Endodermal cell (in vitro differentiated cells): ENCODE measurements around the gene RCAN1. TPM values are rescaled to one million over a fixed set of nuclear protein-coding genes. Genes with fewer than 3 reads are reported as not detected.

Experiments used
- DNase-seq: peaks from one replicate; pipeline ENCODE4 v3.0.0-alpha.2; 2017
- H3K27ac ChIP-seq: 2 replicates; pipeline ENCODE4 v1.5.1; 2013; ENCODE audit warnings: mild to moderate bottlenecking, low read depth, low read length, moderate library complexity
- H3K27me3 ChIP-seq: 2 replicates; pipeline ENCODE4 v1.6.1; 2013; ENCODE audit warnings: mild to moderate bottlenecking, low read length, moderate library complexity; ENCODE audit not compliant: insufficient read depth, control insufficient read depth, poor library complexity, severe bottlenecking
- H3K36me3 ChIP-seq: 2 replicates; pipeline ENCODE4 v1.7.0; 2013; ENCODE audit warnings: mild to moderate bottlenecking, low read length, moderate library complexity; ENCODE audit not compliant: control insufficient read depth, insufficient read depth
- H3K4me1 ChIP-seq: one replicate; pipeline ENCODE4 v1.7.0; 2013; ENCODE audit warnings: low read length; ENCODE audit not compliant: control insufficient read depth, insufficient read depth
- H3K4me3 ChIP-seq: 2 replicates; pipeline ENCODE4 v1.5.1; 2013; ENCODE audit warnings: mild to moderate bottlenecking, low read length, moderate library complexity
- H3K9ac ChIP-seq: 2 replicates; pipeline ENCODE4 v1.6.1; 2013; ENCODE audit warnings: mild to moderate bottlenecking, low read length, moderate library complexity; ENCODE audit not compliant: poor library complexity, severe bottlenecking; ENCODE audit errors: extremely low read depth
- H3K9me3 ChIP-seq: 2 replicates; pipeline ENCODE4 v1.6.1; 2013; ENCODE audit warnings: mild to moderate bottlenecking, low read length, moderate library complexity; ENCODE audit not compliant: control insufficient read depth
- H3K27ac Mint-ChIP-seq: 2 replicates; pipeline ENCODE4 v1.8.0; 2020; ENCODE audit warnings: mixed read lengths
- H3K27me3 Mint-ChIP-seq: 2 replicates; pipeline ENCODE4 v1.8.0; 2021; ENCODE audit warnings: mild to moderate bottlenecking, mixed read lengths; ENCODE audit not compliant: insufficient read depth
- H3K36me3 Mint-ChIP-seq: 2 replicates; pipeline ENCODE4 v1.8.0; 2020; ENCODE audit warnings: low read depth, mixed read lengths
- H3K4me1 Mint-ChIP-seq: 2 replicates; pipeline ENCODE4 v1.8.0; 2020; ENCODE audit warnings: mixed read lengths
- H3K4me3 Mint-ChIP-seq: 2 replicates; pipeline ENCODE4 v1.8.0; 2020; ENCODE audit warnings: mild to moderate bottlenecking, moderate library complexity, mixed read lengths
- H3K9me3 Mint-ChIP-seq: 2 replicates; pipeline ENCODE4 v1.8.0; 2020; ENCODE audit warnings: mild to moderate bottlenecking, mixed read lengths
- CTCF ChIP-seq: fragments of 200-600 bp; sonication (generic); conservative IDR thresholded peaks from 2 replicates; pipeline ENCODE4 v1.5.0; 2021; ENCODE audit warnings: antibody characterized with exemption, mild to moderate bottlenecking
- WGBS, 2 experiments: methylation state at CpG; one replicate each; pipeline versions ENCODE4 v1.1.5 to v1.1.7; 2013; ENCODE audit warnings: missing lambda C conversion rate in 2 of 2, mixed read lengths in 1 of 2; ENCODE audit not compliant: insufficient coverage in 1 of 2, insufficient read length in 1 of 2; 5-methylcytosine and 5-hydroxymethylcytosine counted together
- total RNA-seq, 2 donors: library from RNA; stranded (reverse); fragmentation: NEBNext Ultra II Directional in 1 of 2; extraction: Animal tissue kit (Norgen Biotek cat#: 25700) in 1 of 2; gene quantifications; 2 replicates in 1 of 2; 3 replicates in 1 of 2; pipeline ENCODE4 v1.2.1, GENCODE V29; 2021

Gene RCAN1
- total RNA-seq, 2 donors from 2014 or later: 6.1 to 6.7 TPM

GRCh38 chr21:34651642-34652041 is 36.7 kb upstream of the RCAN1 start:
- H3K27ac Mint-ChIP-seq: no peak overlapping the region
- no peak overlapping the region for H3K4me3 ChIP-seq
- H3K9me3 Mint-ChIP-seq: peaks cover 19% of the 10 kb centered on the region
- no peak overlapping the region for H3K4me3 Mint-ChIP-seq
- no peaks in the 10 kb centered on the region for H3K36me3 ChIP-seq
- TF ChIP-seq CTCF: no peak
- peaks cover 9% of the 10 kb centered on the region for H3K4me1 Mint-ChIP-seq
- H3K27me3 ChIP-seq: peaks cover 10% of the 10 kb centered on the region
- H3K27me3 Mint-ChIP-seq: peaks cover 28% of the 10 kb centered on the region
- DNase-seq: no peak
- peaks cover 6% of the 10 kb centered on the region for H3K9me3 ChIP-seq
- H3K36me3 Mint-ChIP-seq: no peaks in the 10 kb centered on the region
- H3K27ac ChIP-seq: no peak overlapping the region
- no peaks in the 10 kb centered on the region for H3K4me1 ChIP-seq
- no peak overlapping the region for H3K9ac ChIP-seq
- WGBS, 2 experiments: 75 to 83% methylated on average over 1 of the region's 1 CpG

- H3K9me3 ChIP-seq: peaks cover 6% of the 10 kb centered on the region
- TF ChIP-seq CTCF: no peak
- H3K4me1 ChIP-seq: no peaks in the 10 kb centered on the region
- H3K27me3 ChIP-seq: peaks cover 3% of the 10 kb centered on the region
- no peak for DNase-seq
- 88% methylated on average over 1 of the region's 1 CpG; no CpG with 5 or more reads in 1 of the 2 experiments for WGBS, 2 experiments
- H3K9me3 Mint-ChIP-seq: peaks cover 19% of the 10 kb centered on the region
- H3K4me3 ChIP-seq: no peak overlapping the region
- H3K27ac ChIP-seq: no peak overlapping the region
- H3K4me1 Mint-ChIP-seq: peaks cover 9% of the 10 kb centered on the region
- H3K27me3 Mint-ChIP-seq: peaks cover 21% of the 10 kb centered on the region
- no peaks in the 10 kb centered on the region for H3K36me3 ChIP-seq
- H3K4me3 Mint-ChIP-seq: no peak overlapping the region
- H3K9ac ChIP-seq: no peak overlapping the region
- no peak overlapping the region for H3K27ac Mint-ChIP-seq
- no peaks in the 10 kb centered on the region for H3K36me3 Mint-ChIP-seq
Observed at GRCh38 chr21:34650861-34651431, 36.0 kb upstream of the RCAN1 start.

- H3K9ac ChIP-seq: no peak overlapping the region
- H3K27ac ChIP-seq: no peak overlapping the region
- Mint-ChIP-seq H3K27ac (no peak overlapping the region), H3K4me3 (no peak overlapping the region), H3K9me3 (peaks cover 19% of the 10 kb centered on the region), H3K27me3 (peaks cover 19% of the 10 kb centered on the region), H3K36me3 (no peaks in the 10 kb centered on the region), H3K4me1 (peaks cover 9% of the 10 kb centered on the region)
- DNase-seq: no peak
- H3K36me3 ChIP-seq: no peaks in the 10 kb centered on the region
- WGBS, 2 experiments: 91 to 100% methylated on average over 2 to 3 of the region's 3 CpGs
- H3K27me3 ChIP-seq: no peaks in the 10 kb centered on the region
- no peaks in the 10 kb centered on the region for H3K4me1 ChIP-seq
- H3K4me3 ChIP-seq: no peak overlapping the region
- no peak for TF ChIP-seq CTCF
- peaks cover 6% of the 10 kb centered on the region for H3K9me3 ChIP-seq
Observed at GRCh38 chr21:34649400-34649799, 34.5 kb upstream of the RCAN1 start.
